B cell (primary cell): ENCODE results near the gene LIN37. TPM values are rescaled to one million over a fixed set of nuclear protein-coding genes. Genes with fewer than 3 reads are reported as not detected.
A peak's percentile ranks its signal among the peaks of the same experiment; 100 is the strongest.

Source experiments
- ATAC-seq: fragments of 200-7000 bp; cut with Tn5 transposase; one replicate; pipeline ENCODE4 v1.10.0; 2021; ENCODE audit warnings: low read depth, mild to moderate bottlenecking, moderate number of reproducible peaks, moderate library complexity
- CTCF ChIA-PET: fragments of 350-600 bp; sonication (Branson Sonifier 250); formaldehyde crosslinking; loops from one replicate; lab custom pipeline; 2021; ENCODE audit warnings: antibody characterized with exemption, inconsistent platforms; lab: Charles Lee
- POLR2A ChIA-PET: fragments of 350-600 bp; sonication (Branson Sonifier 250); formaldehyde crosslinking; loops from one replicate; lab custom pipeline; 2021; ENCODE audit warnings: antibody characterized with exemption; lab: Charles Lee
- DNase-seq: peaks from one replicate; pipeline ENCODE4 v3.0.0; 2013
- H2AFZ ChIP-seq: 2 replicates; pipeline ENCODE4 v1.6.1; 2012; ENCODE audit warnings: mild to moderate bottlenecking, low read depth, low read length; ENCODE audit not compliant: insufficient read depth, poor library complexity, severe bottlenecking
- H3K27ac ChIP-seq, 2 donors: 1 replicate in 1 of 2; 2 replicates in 1 of 2; pipeline ENCODE4 v1.5.1; 2012 to 2013; ENCODE audit warnings: low read length in 2 of 2, mild to moderate bottlenecking in 2 of 2, moderate library complexity in 1 of 2
- H3K27me3 ChIP-seq, 4 experiments: fragments of 200-600 bp in 1 of 4; sonication (generic) in 1 of 4; replicated peaks in 1 of 4; 1 replicate in 2 of 4; 2 replicates in 2 of 4; pipeline versions ENCODE4 v1.6.1 to v1.7.0; 2013 to 2016; ENCODE audit warnings: low read length in 3 of 4, mild to moderate bottlenecking in 2 of 4, mixed read lengths in 1 of 4, moderate library complexity in 1 of 4; ENCODE audit not compliant: insufficient read depth in 4 of 4, control insufficient read depth in 3 of 4; ENCODE audit errors: control extremely low read depth in 1 of 4
- H3K36me3 ChIP-seq, 2 experiments: replicated peaks in 1 of 2; 1 replicate in 1 of 2; 2 replicates in 1 of 2; pipeline versions ENCODE4 v1.6.1 to v1.7.1; 2013; ENCODE audit warnings: low read length in 1 of 2; ENCODE audit not compliant: insufficient read depth in 2 of 2, control insufficient read depth in 1 of 2; ENCODE audit errors: control extremely low read depth in 1 of 2, extremely low read depth in 1 of 2
- H3K4me1 ChIP-seq, 2 donors: fragments of 200-600 bp in 1 of 2; sonication (generic) in 1 of 2; 1 replicate in 1 of 2; 2 replicates in 1 of 2; pipeline versions ENCODE4 v1.5.1 to v1.6.1; 2013 to 2017; ENCODE audit warnings: low read length in 2 of 2; ENCODE audit not compliant: control insufficient read depth in 2 of 2, insufficient read depth in 2 of 2
- H3K4me2 ChIP-seq: replicated peaks from 2 replicates; pipeline ENCODE3; 2012; ENCODE audit warnings: mild to moderate bottlenecking, low read depth, low read length; ENCODE audit not compliant: poor library complexity, severe bottlenecking
- H3K4me3 ChIP-seq, 5 experiments: fragments of 200-600 bp in 1 of 5; sonication (generic) in 1 of 5; 1 replicate in 3 of 5; 2 replicates in 2 of 5; pipeline versions ENCODE4 v1.5.1 to v1.7.0; 2011 to 2016; ENCODE audit warnings: low read length in 4 of 5, mild to moderate bottlenecking in 4 of 5, low read depth in 2 of 5, control low read depth in 1 of 5, moderate library complexity in 1 of 5; ENCODE audit not compliant: insufficient read depth in 1 of 5; ENCODE audit errors: control extremely low read depth in 1 of 5, extremely low read depth in 1 of 5
- H3K79me2 ChIP-seq: fragments of 200-600 bp; sonication (generic); one replicate; pipeline ENCODE4 v1.6.0; 2016; ENCODE audit warnings: low read length; ENCODE audit not compliant: control insufficient read depth, insufficient read depth
- H3K9ac ChIP-seq: fragments of 200-600 bp; sonication (generic); 2 replicates; pipeline ENCODE4 v1.6.1; 2017; ENCODE audit warnings: mild to moderate bottlenecking, low read length, moderate library complexity
- H3K9me3 ChIP-seq, 3 donors: one replicate each; pipeline versions ENCODE4 v1.6.1 to v1.7.1; 2013; ENCODE audit warnings: low read length in 2 of 3; ENCODE audit not compliant: control insufficient read depth in 2 of 3, insufficient read depth in 1 of 3; ENCODE audit errors: control extremely low read depth in 1 of 3
- H4K20me1 ChIP-seq: 2 replicates; pipeline ENCODE4 v1.6.0; 2012; ENCODE audit warnings: mild to moderate bottlenecking, low read length; ENCODE audit not compliant: insufficient read depth, control insufficient read depth, poor library complexity, severe bottlenecking
- H3K27ac Mint-ChIP-seq: one replicate; pipeline ENCODE4 v1.8.0; 2021; ENCODE audit warnings: mixed read lengths
- H3K27me3 Mint-ChIP-seq: one replicate; pipeline ENCODE4 v1.8.0; 2021; ENCODE audit warnings: mixed read lengths
- H3K4me1 Mint-ChIP-seq: one replicate; pipeline ENCODE4 v1.8.0; 2021; ENCODE audit warnings: mixed read lengths
- H3K4me3 Mint-ChIP-seq: one replicate; pipeline ENCODE4 v1.8.0; 2021; ENCODE audit warnings: mixed read lengths
- H3K9me3 Mint-ChIP-seq: one replicate; pipeline ENCODE4 v1.8.0; 2022; ENCODE audit warnings: mixed read lengths; ENCODE audit not compliant: insufficient read depth
- EZH2 ChIP-seq: IDR thresholded peaks from 2 replicates; pipeline ENCODE4 v1.6.1; 2012; ENCODE audit warnings: borderline replicate concordance, low read depth, mild to moderate bottlenecking, moderate library complexity, low read length; ENCODE audit not compliant: insufficient read depth, poor library complexity, severe bottlenecking
- WGBS: methylation state at CpG from one replicate; pipeline ENCODE4 v1.1.5; 2013; ENCODE audit warnings: missing lambda C conversion rate; ENCODE audit not compliant: insufficient coverage; 5-methylcytosine and 5-hydroxymethylcytosine counted together
- intact Hi-C: fragments of 100-400 bp; cut with micrococcal nuclease; formaldehyde crosslinking; loops from one replicate; pipeline ENCODE4 v1.10.0; 2022
- polyA plus RNA-seq: library from polyadenylated mRNA; depleted of rRNA; stranded (reverse); fragments of >200 nt; gene quantifications from 2 replicates; pipeline ENCODE4 v1.2.3, GENCODE V29; 2012
- total RNA-seq, 2 donors: library from RNA; stranded (reverse); fragments of 120-200 nt in 1 of 2; gene quantifications; 1 replicate in 1 of 2; 2 replicates in 1 of 2; pipeline versions ENCODE4 v1.2.3 to v1.2.4, GENCODE V29; 2013 to 2022
- TF ChIP-seq, protein P1 (sequence below): fragments of 200-600 bp; IDR thresholded peaks from one replicate; pipeline ENCODE4 v1.8.0; 2022; ENCODE audit warnings: antibody characterized with exemption, mild to moderate bottlenecking

Gene LIN37
- total and polyA plus RNA-seq, 2 donors (not counting 1 experiment from before 2014, with no cell fraction given): 22.3 to 64.1 TPM

DNA sequence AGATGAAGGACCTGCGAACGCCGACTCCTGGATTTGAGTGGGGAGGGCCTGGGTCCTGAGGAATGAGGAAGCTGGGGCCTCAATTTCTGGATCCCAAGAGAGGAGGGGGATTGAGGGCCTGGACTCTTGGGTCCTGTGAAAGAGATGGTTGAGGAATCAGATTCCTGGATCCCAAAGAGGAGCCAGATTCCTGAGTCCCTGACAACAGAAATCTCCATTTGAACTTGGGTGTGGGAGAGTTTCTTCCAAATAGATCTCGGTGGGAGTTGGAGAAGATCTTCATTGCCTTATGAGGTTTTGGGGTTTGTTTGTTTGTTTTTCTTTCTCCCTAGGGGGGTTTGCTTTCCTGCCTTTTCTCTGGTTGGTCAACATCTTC lies 2.3 kb upstream of the LIN37 start:
- peak overlapping the region; percentile 93 for H3K9ac ChIP-seq
- intact Hi-C loops: loop anchor here (10.0 kb wide), 1 partner anchor 469 kb away; the partner anchor contains the start of genes ZNF146 and ZNF565
- ATAC-seq: no peak
- H3K27me3 ChIP-seq: no peaks in the 10 kb centered on the region
- peak overlapping the region; percentile 77 for H2AFZ ChIP-seq
- peak overlapping the region; percentile 87 for H3K4me2 ChIP-seq
- Mint-ChIP-seq H3K27ac (peak overlapping the region; percentile 98), H3K4me3 (peak overlapping the region; percentile 94), H3K27me3 (no peaks in the 10 kb centered on the region), H3K9me3 (no peaks in the 10 kb centered on the region), H3K4me1 (peaks cover 59% of the 10 kb centered on the region)
- TF ChIP-seq, protein P1, sequence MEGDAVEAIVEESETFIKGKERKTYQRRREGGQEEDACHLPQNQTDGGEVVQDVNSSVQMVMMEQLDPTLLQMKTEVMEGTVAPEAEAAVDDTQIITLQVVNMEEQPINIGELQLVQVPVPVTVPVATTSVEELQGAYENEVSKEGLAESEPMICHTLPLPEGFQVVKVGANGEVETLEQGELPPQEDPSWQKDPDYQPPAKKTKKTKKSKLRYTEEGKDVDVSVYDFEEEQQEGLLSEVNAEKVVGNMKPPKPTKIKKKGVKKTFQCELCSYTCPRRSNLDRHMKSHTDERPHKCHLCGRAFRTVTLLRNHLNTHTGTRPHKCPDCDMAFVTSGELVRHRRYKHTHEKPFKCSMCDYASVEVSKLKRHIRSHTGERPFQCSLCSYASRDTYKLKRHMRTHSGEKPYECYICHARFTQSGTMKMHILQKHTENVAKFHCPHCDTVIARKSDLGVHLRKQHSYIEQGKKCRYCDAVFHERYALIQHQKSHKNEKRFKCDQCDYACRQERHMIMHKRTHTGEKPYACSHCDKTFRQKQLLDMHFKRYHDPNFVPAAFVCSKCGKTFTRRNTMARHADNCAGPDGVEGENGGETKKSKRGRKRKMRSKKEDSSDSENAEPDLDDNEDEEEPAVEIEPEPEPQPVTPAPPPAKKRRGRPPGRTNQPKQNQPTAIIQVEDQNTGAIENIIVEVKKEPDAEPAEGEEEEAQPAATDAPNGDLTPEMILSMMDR: no peak
- H3K4me1 ChIP-seq: peaks cover 38 to 59% of the 10 kb centered on the region in 2 donors
- peaks cover 71% of the 10 kb centered on the region for H3K79me2 ChIP-seq
- no peaks in the 10 kb centered on the region for H4K20me1 ChIP-seq
- POLR2A ChIA-PET: interaction anchor here (0.7 to 2.3 kb wide), 5 partner anchors 10 to 191 kb away, joined by 4 to 17 read pairs (median 6); partner anchors contain the start of genes HSPB6 and KMT2B
- CTCF ChIA-PET: interaction anchor here (0.9 to 2.3 kb wide), 2 partner anchors 44 to 52 kb away, joined by 4 read pairs; no protein-coding TSS in a partner anchor
- DNase-seq: no peak
- H3K9me3 ChIP-seq: no peaks in the 10 kb centered on the region
- H3K4me3 ChIP-seq: peak overlapping the region; percentile 66 to 93 (median 91)
- H3K27ac ChIP-seq: peak overlapping the region; percentile 98
- H3K36me3 ChIP-seq: no peaks in the 10 kb centered on the region
- WGBS: 19% methylated on average over 3 of the region's 4 CpGs

DNA sequence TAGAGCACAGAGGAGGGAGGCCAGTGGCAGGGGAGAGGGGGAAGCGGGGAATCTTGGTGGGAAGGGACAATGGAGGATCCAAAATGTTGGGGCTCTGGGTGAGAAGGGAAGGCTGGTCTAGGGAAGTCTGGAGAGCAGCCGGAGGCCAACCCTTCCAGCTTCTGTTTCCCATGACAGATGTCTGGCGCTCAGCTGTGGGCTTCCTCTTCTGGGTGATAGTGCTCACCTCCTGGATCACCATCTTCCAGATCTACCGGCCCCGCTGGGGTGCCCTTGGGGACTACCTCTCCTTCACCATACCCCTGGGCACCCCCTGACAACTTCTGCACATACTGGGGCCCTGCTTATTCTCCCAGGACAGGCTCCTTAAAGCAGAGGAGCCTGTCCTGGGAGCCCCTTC lies 1.8 kb upstream of the LIN37 start:
- DNase-seq: no peak
- H3K27ac ChIP-seq: no peak overlapping the region
- ChIA-PET POLR2A (interaction anchor here (1.5 to 2.3 kb wide), 2 partner anchors 28 to 44 kb away, joined by 6 to 7 read pairs; partner anchors contain the start of gene KMT2B), CTCF (interaction anchor here (2.3 kb wide), 1 partner anchor 44 kb away, joined by 4 read pairs; no protein-coding TSS in a partner anchor)
- Mint-ChIP-seq H3K4me1 (peaks cover 59% of the 10 kb centered on the region), H3K27me3 (no peaks in the 10 kb centered on the region), H3K27ac (no peak overlapping the region), H3K4me3 (peak overlapping the region; percentile 94), H3K9me3 (no peaks in the 10 kb centered on the region)
- no peaks in the 10 kb centered on the region for H3K36me3 ChIP-seq
- WGBS: 90% methylated on average over 4 of the region's 5 CpGs
- intact Hi-C loops: loop anchor here (10.0 kb wide), 1 partner anchor 468 kb away; the partner anchor contains the start of genes ZNF146 and ZNF565
- H2AFZ ChIP-seq: no peak overlapping the region
- H3K4me2 ChIP-seq: peak overlapping the region; percentile 87
- ATAC-seq: no peak
- H3K9me3 ChIP-seq: no peaks in the 10 kb centered on the region
- no peaks in the 10 kb centered on the region for H3K27me3 ChIP-seq
- no peak overlapping the region for H3K4me3 ChIP-seq
- H3K4me1 ChIP-seq: peaks cover 38 to 56% of the 10 kb centered on the region in 2 donors
- H3K79me2 ChIP-seq: peaks cover 70% of the 10 kb centered on the region
- H3K9ac ChIP-seq: no peak overlapping the region
- H4K20me1 ChIP-seq: no peaks in the 10 kb centered on the region
- TF ChIP-seq, protein P1: no peak
- no peak for TF ChIP-seq EZH2
